SH-SY5Y (cell line): ENCODE results near the gene PROX2.

Experiments
- GATA2 ChIP-seq: IDR thresholded peaks from 2 replicates; pipeline ENCODE4 v1.6.1; 2011; ENCODE audit warnings: mild to moderate bottlenecking, low read depth, low read length
- GATA3 ChIP-seq: IDR thresholded peaks from 2 replicates; pipeline ENCODE4 v1.6.1; 2011; ENCODE audit warnings: low read depth, mild to moderate bottlenecking, low read length, moderate library complexity

- TF ChIP-seq GATA2 (no peak), GATA3 (no peak)
Measured at GRCh38 chr14:74910556-74910955, 34.6 kb upstream of the PROX2 start.
